H1 (cell line): ENCODE data around the gene CTNNBL1. TPM values are rescaled to one million over a fixed set of nuclear protein-coding genes. Genes with fewer than 3 reads are reported as not detected.

Experiments used
- CTCF ChIA-PET: fragments of 300-600 bp; sonication (Branson Sonifier 250); formaldehyde crosslinking; loops from one replicate; lab custom pipeline; 2021; ENCODE audit not compliant: partially characterized antibody; lab: Charles Lee
- POLR2A ChIA-PET: fragments of 300-600 bp; sonication (Branson Sonifier 250); formaldehyde crosslinking; loops from one replicate; lab custom pipeline; 2021; ENCODE audit warnings: inconsistent platforms; ENCODE audit not compliant: partially characterized antibody; lab: Charles Lee
- DNase-seq, 2 experiments: peaks; one replicate each; pipeline versions ENCODE4 v3.0.0 to v3.0.0-alpha.2; 2010 to 2022; ENCODE audit warnings: low spot score in 2 of 2, low read depth in 1 of 2, mixed read lengths in 1 of 2
- FAIRE-seq: peaks from 2 replicates; lab custom pipeline; 2011; peaks lifted over from hg19 to GRCh38; lab: Jason Lieb, UNC
- H2AFZ ChIP-seq: 2 replicates; pipeline ENCODE4 v1.8.1; 2012; ENCODE audit warnings: low read length, inconsistent platforms
- H2AK5ac ChIP-seq: 2 replicates; pipeline ENCODE4 v1.6.1; 2013; ENCODE audit warnings: low read depth, low read length
- H2BK120ac ChIP-seq: replicated peaks from 2 replicates; pipeline ENCODE3; 2013; ENCODE audit warnings: low read depth, low read length, inconsistent platforms
- H2BK12ac ChIP-seq: 2 replicates; pipeline ENCODE4 v1.6.1; 2013; ENCODE audit warnings: low read depth, low read length
- H2BK15ac ChIP-seq: 2 replicates; pipeline ENCODE4 v1.6.1; 2013; ENCODE audit warnings: low read length
- H2BK20ac ChIP-seq: 2 replicates; pipeline ENCODE4 v1.6.1; 2013; ENCODE audit warnings: low read length
- H2BK5ac ChIP-seq: 2 replicates; pipeline ENCODE4 v1.6.1; 2013; ENCODE audit warnings: low read depth, low read length
- H3K14ac ChIP-seq: 2 replicates; pipeline ENCODE4 v1.6.1; 2013; ENCODE audit warnings: inconsistent platforms; ENCODE audit not compliant: insufficient read length
- H3K18ac ChIP-seq: 2 replicates; pipeline ENCODE4 v1.6.1; 2013; ENCODE audit warnings: low read length; ENCODE audit errors: extremely low read depth
- H3K23ac ChIP-seq: 2 replicates; pipeline ENCODE4 v1.6.1; 2013; ENCODE audit warnings: inconsistent platforms; ENCODE audit not compliant: insufficient read length
- H3K23me2 ChIP-seq: 2 replicates; pipeline ENCODE4 v1.6.1; 2013; ENCODE audit warnings: low read depth, low read length
- H3K27ac ChIP-seq: 2 replicates; pipeline ENCODE4 v1.6.1; 2011; ENCODE audit warnings: low read depth, low read length, inconsistent platforms
- H3K27me3 ChIP-seq, 4 experiments: replicated peaks in 1 of 4; 1 replicate in 1 of 4; 2 replicates in 3 of 4; pipeline versions ENCODE4 v1.6.1 to v1.8.1; 2011 to 2013; ENCODE audit warnings: low read length in 3 of 4, mild to moderate bottlenecking in 3 of 4, inconsistent platforms in 2 of 4, mixed read lengths in 2 of 4, moderate library complexity in 1 of 4; ENCODE audit not compliant: control insufficient read depth in 3 of 4, insufficient read depth in 3 of 4; ENCODE audit errors: extremely low read depth in 1 of 4
- H3K36me3 ChIP-seq, 4 experiments: 2 replicates each; pipeline versions ENCODE4 v1.6.1 to v1.8.1; 2011 to 2013; ENCODE audit warnings: mild to moderate bottlenecking in 4 of 4, low read length in 3 of 4, moderate library complexity in 2 of 4, control low read depth in 1 of 4, inconsistent platforms in 1 of 4; ENCODE audit not compliant: insufficient read depth in 4 of 4, control insufficient read depth in 2 of 4
- H3K4ac ChIP-seq: replicated peaks from 2 replicates; pipeline ENCODE3; 2013; ENCODE audit warnings: low read length, low read depth, mixed read lengths, inconsistent platforms; ENCODE audit not compliant: insufficient read length
- H3K4me1 ChIP-seq, 4 experiments: replicated peaks in 1 of 4; 1 replicate in 1 of 4; 2 replicates in 3 of 4; pipeline versions ENCODE4 v1.6.1 to v1.8.1; 2011 to 2013; ENCODE audit warnings: low read length in 3 of 4, inconsistent platforms in 2 of 4, mixed read lengths in 1 of 4; ENCODE audit not compliant: insufficient read depth in 4 of 4, control insufficient read depth in 3 of 4
- H3K4me2 ChIP-seq, 2 experiments: 2 replicates each; pipeline versions ENCODE4 v1.6.1 to v1.8.1; 2011 to 2013; ENCODE audit warnings: low read depth in 2 of 2, low read length in 2 of 2, control low read depth in 1 of 2, inconsistent platforms in 1 of 2, mild to moderate bottlenecking in 1 of 2; ENCODE audit not compliant: insufficient read depth in 1 of 2
- H3K4me3 ChIP-seq, 4 experiments: fragments of 200-600, 300-600 bp in 1 of 4; sonication (generic), shearing (Covaris generic), sonication (Bioruptor Twin) in 1 of 4; 2 replicates each; pipeline versions ENCODE4 v1.5.1 to v1.8.1; 2011 to 2016; ENCODE audit warnings: low read length in 4 of 4, low read depth in 3 of 4, control low read depth in 2 of 4, inconsistent platforms in 2 of 4, mild to moderate bottlenecking in 2 of 4, mixed read lengths in 1 of 4, moderate library complexity in 1 of 4; ENCODE audit not compliant: insufficient read depth in 2 of 4; ENCODE audit errors: extremely low read depth in 1 of 4
- H3K56ac ChIP-seq: replicated peaks from 2 replicates; pipeline ENCODE3; 2013; ENCODE audit warnings: low read depth, mild to moderate bottlenecking, mixed read lengths, low read length, inconsistent platforms; ENCODE audit not compliant: insufficient read length
- H3K79me1 ChIP-seq: 2 replicates; pipeline ENCODE4 v1.6.1; 2013; ENCODE audit warnings: low read depth, low read length, control low read depth
- H3K79me2 ChIP-seq, 2 experiments: 2 replicates each; pipeline versions ENCODE4 v1.6.1 to v1.8.1; 2012 to 2013; ENCODE audit warnings: low read length in 2 of 2, mild to moderate bottlenecking in 2 of 2, inconsistent platforms in 1 of 2; ENCODE audit not compliant: insufficient read depth in 2 of 2, control insufficient read depth in 1 of 2
- H3K9ac ChIP-seq, 4 experiments: replicated peaks in 1 of 4; 1 replicate in 1 of 4; 2 replicates in 3 of 4; pipeline versions ENCODE4 v1.6.1 to v1.8.1; 2011 to 2013; ENCODE audit warnings: low read depth in 3 of 4, low read length in 3 of 4, control low read depth in 2 of 4, mild to moderate bottlenecking in 2 of 4, moderate library complexity in 2 of 4, inconsistent platforms in 1 of 4; ENCODE audit errors: extremely low read depth in 1 of 4
- H3K9me3 ChIP-seq, 2 experiments: 2 replicates each; pipeline versions ENCODE4 v1.6.1 to v1.8.1; 2012 to 2013; ENCODE audit warnings: mild to moderate bottlenecking in 2 of 2, moderate library complexity in 2 of 2, control low read depth in 1 of 2, inconsistent platforms in 1 of 2, low read depth in 1 of 2, low read length in 1 of 2, mixed read lengths in 1 of 2; ENCODE audit not compliant: insufficient read depth in 2 of 2
- H4K20me1 ChIP-seq, 2 experiments: replicated peaks in 1 of 2; 2 replicates each; pipeline versions ENCODE3 to v1.8.1; 2011 to 2013; ENCODE audit warnings: inconsistent platforms in 2 of 2, low read length in 2 of 2, mild to moderate bottlenecking in 1 of 2; ENCODE audit not compliant: insufficient read depth in 2 of 2, control insufficient read depth in 1 of 2
- H4K5ac ChIP-seq: 2 replicates; pipeline ENCODE4 v1.6.1; 2013; ENCODE audit warnings: low read length, low read depth, mixed read lengths, inconsistent platforms; ENCODE audit not compliant: insufficient read length
- H4K8ac ChIP-seq: 2 replicates; pipeline ENCODE4 v1.8.0; 2013; ENCODE audit warnings: mild to moderate bottlenecking, moderate library complexity, low read length, inconsistent platforms; ENCODE audit not compliant: insufficient read depth; ENCODE audit errors: extremely low read depth
- H4K91ac ChIP-seq: replicated peaks from 2 replicates; pipeline ENCODE3; 2013; ENCODE audit warnings: low read length, mixed read lengths, inconsistent platforms; ENCODE audit not compliant: insufficient read length
- KDM4A ChIP-seq: IDR thresholded peaks from one replicate; pipeline ENCODE4 v1.7.1; 2012; ENCODE audit warnings: low read depth, mild to moderate bottlenecking, moderate library complexity, low read length, inconsistent platforms; ENCODE audit not compliant: severe bottlenecking
- MAFK ChIP-seq: IDR thresholded peaks from 2 replicates; pipeline ENCODE4 v1.6.1; 2012; ENCODE audit warnings: low read depth, mild to moderate bottlenecking, improper control_type of control experiment, low read length
- POU5F1 ChIP-seq: IDR thresholded peaks from 2 replicates; pipeline ENCODE4 v1.6.1; 2011; ENCODE audit warnings: low read depth, mild to moderate bottlenecking, low read length, moderate library complexity
- RAD21 ChIP-seq, 2 experiments: IDR thresholded peaks in 1 of 2; conservative IDR thresholded peaks in 1 of 2; 2 replicates each; pipeline ENCODE4 v1.6.1; 2011; ENCODE audit warnings: low read depth in 2 of 2, low read length in 2 of 2, improper control_type of control experiment in 1 of 2, inconsistent platforms in 1 of 2, mild to moderate bottlenecking in 1 of 2, moderate library complexity in 1 of 2
- SP1 ChIP-seq: IDR thresholded peaks from 2 replicates; pipeline ENCODE4 v1.6.1; 2011; ENCODE audit warnings: low read depth, low read length
- YY1 ChIP-seq: IDR thresholded peaks from 2 replicates; pipeline ENCODE4 v1.6.1; 2011; ENCODE audit warnings: low read depth, mild to moderate bottlenecking, low read length
- ZNF274 ChIP-seq: IDR thresholded peaks from 2 replicates; pipeline ENCODE4 v1.7.0; 2012; ENCODE audit warnings: low read length, borderline replicate concordance; ENCODE audit errors: extremely low read depth
- WGBS, 2 experiments: shearing (Covaris generic) in 1 of 2; methylation state at CpG; one replicate each; pipeline versions ENCODE4 v1.1.6 to v1.1.7; 2013 to 2015; ENCODE audit warnings: low lambda C conversion rate in 2 of 2, mixed read lengths in 2 of 2, inconsistent platforms in 1 of 2, low coverage in 1 of 2, missing lambda C conversion rate in 1 of 2; ENCODE audit not compliant: insufficient replicate concordance in 2 of 2, insufficient coverage in 1 of 2, insufficient read length in 1 of 2; ENCODE audit errors: extremely low coverage in 1 of 2, missing lambda C conversion rate in 1 of 2; 5-methylcytosine and 5-hydroxymethylcytosine counted together
- polyA plus RNA-seq, 7 experiments: library from polyadenylated mRNA; depleted of rRNA in 3 of 7; stranded (reverse) in 5 of 7; unstranded in 2 of 7; fragments of >200 nt in 5 of 7; fragments of 200-250 nt in 2 of 7; gene quantifications; 1 replicate in 5 of 7; 2 replicates in 1 of 7; 4 replicates in 1 of 7; pipeline versions ENCODE4 v1.2.1 to v1.2.3, GENCODE V29; 2011 to 2013; ENCODE audit warnings: missing spikeins in 2 of 7, mixed read lengths in 2 of 7
- total RNA-seq: library from RNA; stranded (reverse); fragmentation: NEBNext Ultra II Directional; extraction: Animal tissue kit (Norgen Biotek cat#: 25700); gene quantifications from 2 replicates; pipeline ENCODE4 v1.2.1, GENCODE V29; 2021
- TF ChIP-seq, protein P1 (sequence below), 3 experiments: IDR thresholded peaks; 1 replicate in 2 of 3; 2 replicates in 1 of 3; pipeline versions ENCODE4 v1.5.1 to v1.6.1; 2011; ENCODE audit warnings: low read length in 3 of 3, mild to moderate bottlenecking in 3 of 3, inconsistent platforms in 2 of 3, low read depth in 1 of 3, moderate library complexity in 1 of 3; ENCODE audit not compliant: insufficient read depth in 1 of 3; ENCODE audit errors: control extremely low read depth in 1 of 3

CTNNBL1 gene
- total and polyA plus RNA-seq, 2 of the 8 experiments (the other 6 are each of a cell fraction or from before 2014, with no cell fraction given) = 19.6 to 81.6 TPM

DNA sequence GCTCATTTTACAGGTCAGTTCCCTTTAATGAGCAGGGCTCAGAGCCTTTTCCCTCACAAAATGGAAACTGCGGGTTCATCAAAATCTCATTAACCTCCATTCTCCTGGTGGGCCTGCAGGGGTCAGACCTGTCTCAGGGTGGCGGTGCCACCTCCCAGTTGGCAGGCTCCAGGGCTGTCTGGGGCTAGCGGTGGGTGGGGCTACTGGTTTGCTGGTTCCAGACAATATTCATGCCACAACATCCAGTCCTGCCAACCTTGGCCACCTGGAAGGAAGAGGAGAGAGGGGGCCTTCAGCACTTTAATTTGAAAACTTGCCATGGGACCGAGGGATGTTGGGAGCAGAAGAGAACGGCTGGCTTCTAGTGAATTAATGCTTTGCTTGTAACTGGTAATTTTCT is 41.9 kb upstream of the CTNNBL1 start:
- POLR2A ChIA-PET = no interaction called here
- no peak overlapping the region for H2BK15ac ChIP-seq
- no peak overlapping the region for H3K18ac ChIP-seq
- no peak overlapping the region for H3K9ac ChIP-seq
- no peak overlapping the region for H3K27ac ChIP-seq
- H4K5ac ChIP-seq = no peak overlapping the region
- H3K4me2 ChIP-seq = no peak overlapping the region
- peak; percentile 34 to 65 for DNase-seq
- TF ChIP-seq POU5F1 = no peak
- no peak for TF ChIP-seq KDM4A
- TF ChIP-seq ZNF274 = no peak
- TF ChIP-seq RAD21 (IDR thresholded peaks at IDR 0.05 in 1 of 2, conservative IDR thresholded peaks at IDR 0.05 in 1 of 2; ENCODE audit: low read depth in 2 of 2, low read length in 2 of 2) = peak; percentile 95
- TF ChIP-seq, protein P1, sequence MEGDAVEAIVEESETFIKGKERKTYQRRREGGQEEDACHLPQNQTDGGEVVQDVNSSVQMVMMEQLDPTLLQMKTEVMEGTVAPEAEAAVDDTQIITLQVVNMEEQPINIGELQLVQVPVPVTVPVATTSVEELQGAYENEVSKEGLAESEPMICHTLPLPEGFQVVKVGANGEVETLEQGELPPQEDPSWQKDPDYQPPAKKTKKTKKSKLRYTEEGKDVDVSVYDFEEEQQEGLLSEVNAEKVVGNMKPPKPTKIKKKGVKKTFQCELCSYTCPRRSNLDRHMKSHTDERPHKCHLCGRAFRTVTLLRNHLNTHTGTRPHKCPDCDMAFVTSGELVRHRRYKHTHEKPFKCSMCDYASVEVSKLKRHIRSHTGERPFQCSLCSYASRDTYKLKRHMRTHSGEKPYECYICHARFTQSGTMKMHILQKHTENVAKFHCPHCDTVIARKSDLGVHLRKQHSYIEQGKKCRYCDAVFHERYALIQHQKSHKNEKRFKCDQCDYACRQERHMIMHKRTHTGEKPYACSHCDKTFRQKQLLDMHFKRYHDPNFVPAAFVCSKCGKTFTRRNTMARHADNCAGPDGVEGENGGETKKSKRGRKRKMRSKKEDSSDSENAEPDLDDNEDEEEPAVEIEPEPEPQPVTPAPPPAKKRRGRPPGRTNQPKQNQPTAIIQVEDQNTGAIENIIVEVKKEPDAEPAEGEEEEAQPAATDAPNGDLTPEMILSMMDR (IDR thresholded peaks at IDR 0.05; ENCODE audit: control extremely low read depth in 1 of 3, insufficient read depth in 1 of 3, low read depth in 1 of 3, low read length in 3 of 3) = peak; percentile 77 to 87 (median 81)
- TF ChIP-seq MAFK = peak; percentile 62; the same call in 1 of the 2 replicates
- no peak for TF ChIP-seq SP1
- peak; percentile 87 for TF ChIP-seq YY1
- peaks cover 0 to 4% (median 1%) of the 10 kb centered on the region in 4 experiments; a peak in 2 of 7 replicates for H3K4me1 ChIP-seq
- no peak overlapping the region for H3K14ac ChIP-seq
- H2BK20ac ChIP-seq = no peak overlapping the region
- H4K91ac ChIP-seq = no peak overlapping the region
- H3K56ac ChIP-seq = no peak overlapping the region
- no peak overlapping the region for H2BK120ac ChIP-seq
- H3K4ac ChIP-seq = no peak overlapping the region
- H4K8ac ChIP-seq = no peak overlapping the region
- 0 out of 2 replicates have a peak, but pooled peaks cover 3% of the 10 kb centered on the region for H3K23me2 ChIP-seq
- no peaks in the 10 kb centered on the region for H3K79me2 ChIP-seq
- H2BK5ac ChIP-seq = no peak overlapping the region
- H2AK5ac ChIP-seq = no peak overlapping the region
- H4K20me1 ChIP-seq = no peaks in the 10 kb centered on the region
- H3K4me3 ChIP-seq = no peak overlapping the region
- no peaks in the 10 kb centered on the region for H3K36me3 ChIP-seq
- CTCF ChIA-PET = interaction anchor here (0.7 to 2.9 kb wide), 6 partner anchors 8 to 246 kb away, joined by 3 to 13 read pairs (median 3); no protein-coding TSS in a partner anchor
- H3K23ac ChIP-seq = no peak overlapping the region
- no peaks in the 10 kb centered on the region for H3K79me1 ChIP-seq
- 42% methylated on average over 5 of the region's 5 CpGs; no CpG with 5 or more reads in 1 of the 2 experiments for WGBS, 2 experiments
- peak overlapping the region; percentile 99 for H2AFZ ChIP-seq
- no peak overlapping the region for H2BK12ac ChIP-seq
- peak; percentile 81 for FAIRE-seq
- no peaks in the 10 kb centered on the region; a peak in 1 of 7 replicates for H3K27me3 ChIP-seq
- peaks cover 0 to 3% of the 10 kb centered on the region in 2 experiments; a peak in 2 of 4 replicates for H3K9me3 ChIP-seq
